Glomerular endothelial cell (primary cell): ENCODE data around the gene PTGIR. TPM values are rescaled to one million over a fixed set of nuclear protein-coding genes. Genes with fewer than 3 reads are reported as not detected.

Experiments used
- DNase-seq: peaks from one replicate; pipeline ENCODE4 v3.0.0-alpha.2; 2011; ENCODE audit warnings: low read depth, low spot score; ENCODE audit errors: extremely low read depth
- total RNA-seq: library from RNA; depleted of rRNA; stranded (reverse); fragments of >200 nt; gene quantifications from 2 replicates; pipeline ENCODE4 v1.2.3, GENCODE V29; 2015

The PTGIR gene
- 1.6 and 1.8 TPM in 2 replicates for total RNA-seq

GRCh38 chr19:46624958-46625661 is at the start of gene PTGIR:
Gene PTGIR (minus strand): TSS chr19:46625089. CDS start chr19:46624225, 864 bp downstream.
- DNase-seq: no peak

GRCh38 chr19:46670813-46671212 is 45.9 kb upstream of the PTGIR start:
- DNase-seq: no peak

- DNase-seq: no peak
These were observed 43.8 kb upstream of the PTGIR start for GRCh38 chr19:46668662-46669061.

- DNase-seq: no peak
These were observed 40.2 kb upstream of the PTGIR start for GRCh38 chr19:46665072-46665471.

- peak; percentile 61 for DNase-seq
These were observed 37.1 kb upstream of the PTGIR start for GRCh38 chr19:46661735-46662592.

GRCh38 chr19:46661020-46661731 is 36.3 kb upstream of the PTGIR start, which contains the start of gene DACT3:
Gene DACT3 (minus strand): TSS chr19:46661182. CDS start chr19:46661064, 118 bp downstream.
- peak; percentile 81 for DNase-seq

GRCh38 chr19:46660551-46661019 is 35.7 kb upstream of the PTGIR start:
- DNase-seq: no peak

GRCh38 chr19:46660008-46660517 is 35.2 kb upstream of the PTGIR start:
- no peak for DNase-seq

- no peak for DNase-seq
These were observed 34.5 kb upstream of the PTGIR start for GRCh38 chr19:46659151-46660007.

- no peak for DNase-seq
These were observed 31.7 kb upstream of the PTGIR start for GRCh38 chr19:46656541-46656940.

GRCh38 chr19:46654621-46655152 is 29.8 kb upstream of the PTGIR start:
- no peak for DNase-seq

GRCh38 chr19:46650445-46650844 is 25.6 kb upstream of the PTGIR start:
- no peak for DNase-seq

- no peak for DNase-seq
These were observed 24.4 kb upstream of the PTGIR start for GRCh38 chr19:46648961-46649960.

GRCh38 chr19:46648060-46648960 is 23.4 kb upstream of the PTGIR start:
- DNase-seq: no peak

- no peak for DNase-seq
These were observed 21.5 kb upstream of the PTGIR start for GRCh38 chr19:46646402-46646801.

- DNase-seq: no peak
These were observed 19.8 kb upstream of the PTGIR start for GRCh38 chr19:46644720-46645119.

- no peak for DNase-seq
These were observed 15.8 kb upstream of the PTGIR start for GRCh38 chr19:46640656-46641055.
